AG10803 (cell line): ENCODE data around the gene AIG1.

Source experiments
- DNase-seq: peaks from one replicate; pipeline ENCODE4 v3.0.0; 2010; ENCODE audit warnings: low read depth
- H3K4me3 ChIP-seq: 2 replicates; pipeline ENCODE4 v1.5.1; 2011; ENCODE audit warnings: mild to moderate bottlenecking, low read length, control low read depth
- CTCF ChIP-seq: conservative IDR thresholded peaks from 2 replicates; pipeline ENCODE4 v1.5.1; 2011; ENCODE audit warnings: mild to moderate bottlenecking, low read length, control low read depth, inconsistent platforms

Gene AIG1

GRCh38 chr6:143390278-143390677 is 329.6 kb downstream of the AIG1 start:
- H3K4me3 ChIP-seq: no peak overlapping the region
- DNase-seq: no peak
- no peak for TF ChIP-seq CTCF
